GM12878 (cell line): ENCODE data around the gene GLS. TPM values are rescaled to one million over a fixed set of nuclear protein-coding genes. Genes with fewer than 3 reads are reported as not detected.
A peak's percentile ranks its signal among the peaks of the same experiment; 100 is the strongest.

Experiments
- CREM ChIP-seq: IDR thresholded peaks from 2 replicates; pipeline ENCODE4 v1.6.1; 2014; ENCODE audit warnings: antibody characterized with exemption, low read depth
- IRF4 ChIP-seq: IDR thresholded peaks from 2 replicates; pipeline ENCODE4 v1.6.1; 2011; ENCODE audit warnings: low read depth, low read length
- MTA2 ChIP-seq: fragments of 450-650 bp; IDR thresholded peaks from 2 replicates; pipeline ENCODE4 v1.6.1; 2016; ENCODE audit warnings: low read depth, mild to moderate bottlenecking, moderate library complexity
- MXI1 ChIP-seq: fragments of 150-350 bp; IDR thresholded peaks from 2 replicates; pipeline ENCODE4 v1.6.1; 2011; ENCODE audit warnings: low read depth, mild to moderate bottlenecking, inconsistent platforms, low read length, improper control_type of control experiment
- NBN ChIP-seq: fragments of 450-650 bp; IDR thresholded peaks from 2 replicates; pipeline ENCODE4 v1.6.1; 2016
- POU2F2 ChIP-seq: IDR thresholded peaks from 3 replicates; pipeline ENCODE4 v1.6.1; 2011; ENCODE audit warnings: low read depth, mild to moderate bottlenecking, low read length, borderline replicate concordance
- WRNIP1 ChIP-seq: IDR thresholded peaks from 2 replicates; pipeline ENCODE4 v1.6.1; 2011; ENCODE audit warnings: low read depth, low read length, improper control_type of control experiment, borderline replicate concordance
- polyA plus RNA-seq, 11 experiments: library from polyadenylated mRNA; depleted of rRNA in 4 of 11; unstranded in 6 of 11; stranded (reverse) in 5 of 11; fragments of >200 nt; fragmentation: Nextera tagmentation in 4 of 11; fragmentation: Illumina TruSeq in 1 of 11; extraction: Ambion mirVana in 4 of 11; extraction: Trizol in 1 of 11; gene quantifications; 1 replicate in 1 of 11; 2 replicates in 10 of 11; pipeline versions ENCODE4 v1.2.1 to v1.2.3, GENCODE V29; 2011 to 2016; ENCODE audit warnings: inconsistent platforms in 2 of 11, missing spikeins in 2 of 11, low read depth in 1 of 11
- total RNA-seq, 4 experiments: library from RNA; depleted of rRNA in 3 of 4; stranded (reverse); fragments of >200 nt in 3 of 4; fragmentation: Illumina TruSeq in 1 of 4; extraction: Trizol in 1 of 4; gene quantifications; 2 replicates each; pipeline versions ENCODE4 v1.2.1 to v1.2.3, GENCODE V29; 2013 to 2021
- TF ChIP-seq, protein P1 (sequence below): fragments of 450-650 bp; IDR thresholded peaks from 2 replicates; pipeline ENCODE4 v1.6.1; 2016; ENCODE audit warnings: mild to moderate bottlenecking
- TF ChIP-seq, protein P2 (sequence below): fragments of 450-650 bp; IDR thresholded peaks from 2 replicates; pipeline ENCODE4 v1.6.1; 2017; ENCODE audit warnings: mild to moderate bottlenecking, moderate library complexity

Gene GLS
- total and polyA plus RNA-seq, 10 of the 15 experiments (the other 5 are each of a cell fraction or from before 2014, with no cell fraction given), result 15.7 to 145 (median 70.8) TPM

DNA sequence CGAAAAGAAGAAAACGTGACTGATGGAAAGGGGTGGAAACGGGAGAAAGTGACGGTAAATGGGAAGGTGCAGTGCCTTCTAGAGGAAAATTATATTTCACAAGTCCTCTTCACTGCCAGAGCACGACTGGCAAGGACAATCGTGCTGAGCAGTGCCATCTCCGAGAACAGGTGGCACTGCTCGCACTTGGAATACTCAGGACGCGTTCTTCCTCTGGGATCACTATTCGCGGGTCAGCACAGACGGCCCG is 133.0 kb downstream of the GLS start (continued):
- TF ChIP-seq, protein P1, sequence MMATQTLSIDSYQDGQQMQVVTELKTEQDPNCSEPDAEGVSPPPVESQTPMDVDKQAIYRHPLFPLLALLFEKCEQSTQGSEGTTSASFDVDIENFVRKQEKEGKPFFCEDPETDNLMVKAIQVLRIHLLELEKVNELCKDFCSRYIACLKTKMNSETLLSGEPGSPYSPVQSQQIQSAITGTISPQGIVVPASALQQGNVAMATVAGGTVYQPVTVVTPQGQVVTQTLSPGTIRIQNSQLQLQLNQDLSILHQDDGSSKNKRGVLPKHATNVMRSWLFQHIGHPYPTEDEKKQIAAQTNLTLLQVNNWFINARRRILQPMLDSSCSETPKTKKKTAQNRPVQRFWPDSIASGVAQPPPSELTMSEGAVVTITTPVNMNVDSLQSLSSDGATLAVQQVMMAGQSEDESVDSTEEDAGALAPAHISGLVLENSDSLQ, result no peak
- no peak for TF ChIP-seq POU2F2
- TF ChIP-seq IRF4, result 0 out of 2 replicates have a peak, but pooled peaks have one; percentile 32
- TF ChIP-seq MXI1, result no peak
- TF ChIP-seq, protein P2, sequence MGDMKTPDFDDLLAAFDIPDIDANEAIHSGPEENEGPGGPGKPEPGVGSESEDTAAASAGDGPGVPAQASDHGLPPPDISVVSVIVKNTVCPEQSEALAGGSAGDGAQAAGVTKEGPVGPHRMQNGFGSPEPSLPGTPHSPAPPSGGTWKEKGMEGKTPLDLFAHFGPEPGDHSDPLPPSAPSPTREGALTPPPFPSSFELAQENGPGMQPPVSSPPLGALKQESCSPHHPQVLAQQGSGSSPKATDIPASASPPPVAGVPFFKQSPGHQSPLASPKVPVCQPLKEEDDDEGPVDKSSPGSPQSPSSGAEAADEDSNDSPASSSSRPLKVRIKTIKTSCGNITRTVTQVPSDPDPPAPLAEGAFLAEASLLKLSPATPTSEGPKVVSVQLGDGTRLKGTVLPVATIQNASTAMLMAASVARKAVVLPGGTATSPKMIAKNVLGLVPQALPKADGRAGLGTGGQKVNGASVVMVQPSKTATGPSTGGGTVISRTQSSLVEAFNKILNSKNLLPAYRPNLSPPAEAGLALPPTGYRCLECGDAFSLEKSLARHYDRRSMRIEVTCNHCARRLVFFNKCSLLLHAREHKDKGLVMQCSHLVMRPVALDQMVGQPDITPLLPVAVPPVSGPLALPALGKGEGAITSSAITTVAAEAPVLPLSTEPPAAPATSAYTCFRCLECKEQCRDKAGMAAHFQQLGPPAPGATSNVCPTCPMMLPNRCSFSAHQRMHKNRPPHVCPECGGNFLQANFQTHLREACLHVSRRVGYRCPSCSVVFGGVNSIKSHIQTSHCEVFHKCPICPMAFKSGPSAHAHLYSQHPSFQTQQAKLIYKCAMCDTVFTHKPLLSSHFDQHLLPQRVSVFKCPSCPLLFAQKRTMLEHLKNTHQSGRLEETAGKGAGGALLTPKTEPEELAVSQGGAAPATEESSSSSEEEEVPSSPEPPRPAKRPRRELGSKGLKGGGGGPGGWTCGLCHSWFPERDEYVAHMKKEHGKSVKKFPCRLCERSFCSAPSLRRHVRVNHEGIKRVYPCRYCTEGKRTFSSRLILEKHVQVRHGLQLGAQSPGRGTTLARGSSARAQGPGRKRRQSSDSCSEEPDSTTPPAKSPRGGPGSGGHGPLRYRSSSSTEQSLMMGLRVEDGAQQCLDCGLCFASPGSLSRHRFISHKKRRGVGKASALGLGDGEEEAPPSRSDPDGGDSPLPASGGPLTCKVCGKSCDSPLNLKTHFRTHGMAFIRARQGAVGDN, result no peak
- TF ChIP-seq WRNIP1, result 0 out of 2 replicates have a peak, but pooled peaks have one; percentile 74
- TF ChIP-seq CREM, result no peak
- TF ChIP-seq MTA2, result no peak
- TF ChIP-seq NBN, result no peak
